NCI-H2196 treated with DMSO at 0.1 percent for 48 hours (cell line): ENCODE measurements around the gene TBC1D14.

Source experiments
- DNase-seq: peaks from one replicate; lab custom pipeline; 2025; ENCODE audit not compliant: unreplicated experiment; lab: John Stamatoyannopoulos, UW

The TBC1D14 gene

DNA sequence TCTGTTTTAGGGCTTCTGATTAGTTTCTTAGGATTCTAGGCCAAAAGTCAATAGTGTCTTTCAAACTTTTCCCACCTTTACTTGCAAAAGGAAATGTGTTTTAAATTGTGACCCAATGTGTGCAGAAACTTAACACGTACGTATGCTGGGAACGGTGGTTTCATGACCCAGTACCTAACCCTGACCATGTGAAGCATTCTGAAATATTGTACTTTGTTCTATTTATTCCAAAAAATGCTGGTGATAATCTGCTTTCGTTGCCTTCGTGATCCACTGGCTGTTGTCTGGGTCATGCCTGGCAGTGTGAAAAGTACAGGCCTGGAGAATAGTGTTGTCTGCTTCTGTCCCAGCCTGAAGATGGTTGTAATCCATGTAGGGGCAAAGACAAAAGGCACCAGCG, 106.9 kb downstream of the TBC1D14 start:
- no peak for DNase-seq

- DNase-seq: no peak
These were observed 107.9 kb downstream of the TBC1D14 start for GRCh38 chr4:7017446-7018048.

DNA sequence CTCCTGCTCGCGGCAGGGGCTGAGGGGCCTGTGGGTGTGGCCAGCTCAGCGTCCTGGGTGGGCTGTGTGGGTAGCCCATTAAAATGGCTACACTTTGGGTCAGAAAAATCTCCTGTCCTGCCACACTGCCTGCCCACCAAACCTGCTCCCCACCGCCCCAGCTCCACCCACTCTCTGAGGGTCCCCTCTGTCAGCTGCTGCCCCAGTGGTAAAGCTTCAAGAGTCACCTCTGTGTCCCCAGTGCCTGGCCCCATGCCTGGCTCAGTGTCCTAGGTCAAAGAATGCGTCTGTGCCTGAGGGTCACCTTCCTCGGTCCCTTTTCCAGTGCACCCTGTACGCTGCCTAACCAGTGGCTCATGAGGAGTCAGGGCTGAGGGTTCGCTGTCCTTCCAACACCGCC, 108.7 kb downstream of the TBC1D14 start:
- DNase-seq: no peak

DNA sequence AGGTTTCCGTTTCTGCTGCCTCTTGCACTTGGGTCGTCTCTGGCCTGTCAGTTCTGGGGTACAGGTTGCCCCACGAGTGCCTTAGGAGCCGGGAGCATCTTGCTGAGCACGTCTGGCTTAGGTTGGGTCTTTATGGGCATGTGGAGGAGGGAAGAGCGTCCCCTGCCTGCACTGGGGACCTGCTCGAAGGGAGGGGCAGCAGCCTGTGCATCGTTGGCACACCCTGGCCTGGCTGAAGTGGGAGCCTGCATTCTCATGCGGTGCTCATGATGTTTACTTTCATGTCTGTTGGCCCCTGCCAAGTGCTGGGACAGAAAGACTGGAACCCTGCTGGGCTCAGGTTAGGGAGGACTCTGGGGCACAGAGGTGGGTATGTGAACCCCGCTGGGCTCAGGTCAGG, 109.7 kb downstream of the TBC1D14 start:
- no peak for DNase-seq

- no peak for DNase-seq
These were observed 110.7 kb downstream of the TBC1D14 start for GRCh38 chr4:7020290-7020689.

DNA sequence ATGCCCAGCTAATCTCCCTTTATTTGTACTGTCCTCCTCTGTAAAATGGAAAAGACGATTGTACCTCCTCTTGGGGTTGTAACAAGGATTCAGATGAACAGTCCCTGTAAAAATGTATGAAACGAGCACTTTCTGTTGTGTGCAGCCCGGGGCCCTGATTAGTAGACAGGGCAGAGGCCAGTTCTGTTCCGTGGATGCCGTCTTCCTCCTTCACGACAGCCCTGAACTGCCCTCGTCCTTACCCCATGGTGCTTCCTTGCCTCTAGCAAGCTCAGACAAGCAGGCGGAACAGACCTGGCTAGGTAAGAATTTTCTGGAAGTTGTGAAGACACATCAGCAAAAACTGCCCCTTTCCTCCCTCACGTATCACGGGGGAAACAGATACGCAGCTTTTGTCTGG, 111.2 kb downstream of the TBC1D14 start:
- DNase-seq: no peak

- no peak for DNase-seq
These were observed 111.7 kb downstream of the TBC1D14 start for GRCh38 chr4:7021355-7021754.

DNA sequence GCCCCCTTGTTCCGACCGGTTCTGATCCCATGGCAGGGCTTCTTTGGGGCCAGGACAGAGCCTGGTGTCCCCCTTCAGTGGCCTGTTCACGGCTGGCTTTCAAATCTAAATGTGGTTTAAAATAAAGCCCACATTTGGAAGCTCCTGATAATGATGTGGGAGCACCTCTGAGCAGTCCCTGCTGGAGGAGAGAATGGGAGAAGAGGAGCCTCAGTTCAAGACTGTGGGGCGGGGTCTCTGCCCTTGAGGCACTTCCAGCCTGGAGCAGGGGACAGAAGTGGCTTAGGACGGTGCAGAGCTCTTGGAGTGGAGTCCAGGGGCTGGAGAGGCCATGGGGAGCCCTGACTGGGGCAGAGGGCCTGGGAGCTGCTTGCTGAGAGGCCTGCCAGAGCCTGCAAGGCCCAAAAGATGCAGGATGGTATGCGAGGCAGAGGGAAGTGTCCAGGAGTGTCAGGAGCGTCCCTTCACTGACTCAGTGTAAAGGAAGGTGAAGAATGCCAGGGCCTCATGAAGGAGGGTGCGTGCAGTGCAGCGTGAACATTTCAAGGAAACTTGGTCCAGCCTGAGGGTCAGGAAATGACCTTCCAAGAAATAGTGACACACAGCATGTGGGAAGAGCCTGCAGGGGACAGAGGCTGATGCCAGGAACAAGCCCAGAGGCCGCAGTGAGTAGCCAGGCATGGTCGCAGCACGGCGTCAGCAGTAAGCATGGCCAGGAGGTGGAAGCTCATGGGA, 112.5 kb downstream of the TBC1D14 start:
- no peak for DNase-seq

DNA sequence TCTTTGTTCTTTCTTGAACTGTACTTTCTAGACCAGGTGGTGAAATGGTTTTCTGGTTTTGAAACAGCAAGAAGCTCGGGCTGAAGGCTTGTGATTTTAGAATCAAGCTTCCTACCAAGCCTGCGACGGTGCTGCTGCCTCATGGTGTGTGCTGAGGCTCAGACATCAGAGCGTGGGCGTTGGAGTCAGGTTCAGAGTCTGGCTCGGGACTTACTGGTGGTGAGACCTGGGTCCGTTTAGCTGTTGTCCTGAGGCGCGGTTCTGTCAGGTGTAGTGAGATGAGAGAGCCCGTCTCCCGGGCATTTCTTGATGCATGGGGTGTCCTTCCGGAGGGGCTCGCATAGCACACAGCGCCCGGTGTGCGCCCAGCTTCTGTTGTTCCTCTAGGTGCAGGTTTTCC, 113.9 kb downstream of the TBC1D14 start:
- no peak for DNase-seq

- no peak for DNase-seq
These were observed 114.3 kb downstream of the TBC1D14 start for GRCh38 chr4:7023901-7024300.

DNA sequence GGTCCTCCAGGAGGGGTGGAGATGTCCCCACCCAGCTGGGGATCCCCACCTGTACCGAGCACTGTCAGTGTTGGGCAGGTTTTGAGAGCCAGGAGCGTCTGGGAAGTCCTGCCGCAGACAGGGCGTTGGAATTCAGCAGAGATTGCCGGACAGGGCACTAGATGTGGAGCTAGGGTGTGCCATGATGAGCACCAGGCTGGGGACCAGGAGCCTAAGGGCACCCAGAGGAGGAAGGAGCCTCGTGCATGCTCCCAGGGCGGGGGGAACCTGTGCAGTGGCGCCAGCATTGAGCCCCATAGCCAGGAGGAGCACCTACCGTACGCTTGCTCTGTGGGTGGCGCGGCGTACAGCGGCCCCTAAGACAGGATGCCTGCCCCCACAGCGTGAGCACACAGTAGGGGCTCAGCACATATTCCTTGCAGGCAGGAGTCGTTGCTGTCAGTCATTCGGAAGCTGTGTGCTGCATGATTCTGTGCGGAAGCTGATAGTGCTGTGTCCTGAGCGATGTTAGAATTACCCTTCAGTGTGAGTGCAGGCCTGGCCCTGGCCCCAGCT, 114.8 kb downstream of the TBC1D14 start:
- no peak for DNase-seq

DNA sequence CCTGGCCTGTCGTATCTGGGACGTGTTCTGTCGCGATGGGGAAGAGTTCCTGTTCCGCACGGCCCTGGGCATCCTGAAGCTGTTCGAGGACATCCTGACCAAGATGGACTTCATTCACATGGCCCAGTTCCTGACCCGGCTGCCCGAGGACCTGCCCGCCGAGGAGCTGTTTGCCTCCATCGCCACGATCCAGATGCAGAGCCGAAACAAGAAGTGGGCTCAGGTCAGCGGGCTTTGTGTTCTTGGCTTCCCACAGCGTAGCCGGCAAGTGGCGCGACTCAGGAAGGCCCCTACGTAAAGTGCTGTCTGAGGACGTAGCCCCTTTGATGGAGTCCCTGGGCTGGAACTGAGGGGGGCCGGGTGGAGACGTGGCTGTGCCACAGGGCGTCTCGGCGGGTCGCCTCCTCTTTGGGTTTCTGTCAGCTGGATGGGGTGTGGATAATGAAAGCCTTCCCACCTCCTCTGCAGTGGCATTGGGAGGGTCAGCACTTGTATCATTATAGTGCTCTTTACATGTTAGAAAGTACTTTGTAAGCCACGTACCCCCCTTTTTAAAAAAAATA, 115.5 kb downstream of the TBC1D14 start:
- no peak for DNase-seq

DNA sequence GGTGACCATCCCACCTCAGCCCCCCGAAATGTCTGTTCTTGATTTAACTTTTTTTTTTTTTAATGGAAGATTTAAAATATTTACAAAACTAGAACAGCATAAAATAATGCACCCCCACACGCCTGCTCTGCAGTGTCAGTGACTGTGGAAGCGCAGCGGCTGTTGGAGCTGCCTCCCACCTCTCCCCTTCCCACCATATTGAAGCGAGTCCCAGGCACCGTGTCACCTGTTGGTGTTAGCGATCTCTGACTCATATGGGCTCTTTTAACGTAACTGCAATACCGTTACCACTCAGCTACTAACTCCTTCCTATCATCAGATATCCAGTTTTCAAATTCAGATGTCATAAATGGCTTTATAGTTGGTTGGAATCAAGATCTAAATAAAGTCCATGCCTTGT, 116.5 kb downstream of the TBC1D14 start:
- no peak for DNase-seq

GRCh38 chr4:7027284-7027683, 117.7 kb downstream of the TBC1D14 start:
- DNase-seq: no peak

- no peak for DNase-seq
These were observed 118.3 kb downstream of the TBC1D14 start for GRCh38 chr4:7027913-7028312.

DNA sequence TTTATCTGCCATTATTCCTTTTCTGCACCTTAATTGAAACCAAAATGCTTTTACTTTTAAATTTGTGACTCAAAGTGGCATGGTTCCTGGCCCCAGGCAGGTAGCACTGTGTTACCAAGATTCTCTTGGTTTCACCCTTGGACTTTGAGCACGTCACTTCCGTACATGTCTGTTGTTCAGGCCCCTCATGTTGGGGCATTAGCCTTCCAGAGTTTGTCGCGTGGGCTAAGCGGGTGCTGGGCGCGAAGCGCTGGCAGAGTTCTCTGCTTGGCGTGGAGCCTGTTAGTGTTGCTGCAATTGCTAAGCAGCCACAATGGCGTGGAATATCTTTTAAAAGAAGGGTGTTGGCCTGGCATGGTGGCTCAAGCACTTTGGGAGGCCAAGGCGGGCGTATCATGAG, 119.6 kb downstream of the TBC1D14 start:
- DNase-seq: no peak

DNA sequence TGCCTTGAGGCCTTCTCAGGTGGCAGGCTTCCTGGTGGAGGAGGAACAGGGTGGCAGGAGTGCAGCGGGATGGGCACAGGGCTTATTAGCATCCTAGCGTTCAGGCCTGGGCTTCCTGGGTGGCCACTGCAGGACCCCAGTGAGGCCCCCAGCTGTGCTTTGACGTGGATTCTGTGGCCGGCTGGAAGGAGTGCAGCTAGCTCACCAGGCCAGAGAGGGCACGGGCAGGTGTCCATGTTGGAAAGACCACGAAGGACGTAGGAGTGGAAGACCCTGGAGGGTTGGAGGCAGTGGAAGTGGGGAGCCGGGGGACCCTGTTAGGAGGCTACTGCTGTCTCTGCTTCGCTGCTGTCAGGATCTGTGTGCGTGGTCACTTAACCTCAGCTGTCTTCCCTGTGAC, 120.3 kb downstream of the TBC1D14 start:
- DNase-seq: no peak

DNA sequence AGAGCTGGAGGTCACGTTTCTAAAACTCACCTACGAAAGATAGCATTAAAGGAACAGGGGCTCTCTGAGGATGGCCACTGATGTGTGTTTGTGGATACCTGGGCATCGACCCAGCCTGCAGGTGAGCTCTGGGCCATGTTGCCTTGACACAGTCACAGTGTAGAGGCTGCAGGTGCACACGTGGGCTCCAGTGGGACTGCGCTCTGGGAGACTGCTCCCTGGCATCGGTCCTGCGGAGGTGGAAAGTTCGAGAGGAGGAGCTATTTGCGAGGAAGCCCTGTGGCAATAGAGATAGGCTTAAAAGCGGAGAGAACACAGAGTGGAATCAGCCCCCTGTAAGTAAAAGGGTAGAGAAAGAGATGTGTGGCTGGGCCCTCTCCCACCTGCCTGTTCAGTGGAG, 121.2 kb downstream of the TBC1D14 start:
- DNase-seq: no peak

DNA sequence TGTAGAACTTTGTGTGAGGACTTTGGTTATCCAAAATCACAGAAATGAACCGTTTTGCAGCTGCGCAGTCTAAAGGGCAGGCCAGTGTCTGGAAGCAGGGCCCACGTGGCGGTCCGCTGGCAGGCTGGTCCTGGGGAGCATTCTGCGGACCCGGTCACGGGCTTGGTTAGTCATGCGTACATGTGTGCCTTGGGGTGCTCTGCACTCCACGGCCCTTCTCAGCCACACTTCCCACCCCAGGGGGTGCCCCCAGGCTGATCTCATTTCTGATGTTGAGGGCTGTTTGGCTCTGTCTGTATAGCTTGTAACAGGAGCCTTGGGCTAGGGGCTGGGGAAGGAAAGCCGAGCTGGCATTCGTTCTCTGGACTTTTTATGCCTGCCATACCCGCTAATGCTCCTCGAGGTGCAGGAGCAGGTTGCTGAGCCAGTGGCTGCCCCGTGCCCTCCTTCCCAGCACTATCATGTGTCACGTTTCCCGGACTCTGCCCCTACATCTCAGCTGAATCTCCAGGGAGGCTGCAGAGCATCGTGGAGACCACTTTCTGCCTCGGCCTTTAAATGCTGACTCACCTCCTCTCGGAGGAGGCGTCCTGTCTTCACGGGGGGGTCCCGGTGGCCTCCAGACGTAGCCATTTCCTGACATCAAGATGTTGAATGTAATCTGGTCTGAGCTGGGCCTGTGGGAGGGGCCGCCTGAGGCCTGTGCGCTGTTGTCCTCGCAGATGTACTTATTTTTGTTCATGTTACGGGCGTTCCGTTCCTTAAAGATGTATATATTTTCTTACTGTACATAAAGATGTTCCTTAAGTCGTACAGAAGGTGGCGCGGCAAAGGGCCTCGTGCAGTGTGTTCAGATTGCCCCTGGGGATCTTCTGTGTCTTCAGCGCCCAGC, 122.2 kb downstream of the TBC1D14 start:
- DNase-seq: no peak

GRCh38 chr4:7032596-7032995, 123.0 kb downstream of the TBC1D14 start:
- DNase-seq: no peak
